Loucy (cell line): Measurements from ENCODE around the gene TMEM204.

Experiments used
- H2AFZ ChIP-seq: fragments of 200-600 bp; sonication (generic); 2 replicates; pipeline ENCODE4 v1.6.0; 2016; ENCODE audit warnings: antibody characterized with exemption, mild to moderate bottlenecking, low read length, moderate library complexity
- H3F3A ChIP-seq: fragments of 200-600 bp; 2 replicates; pipeline ENCODE4 v1.6.0; 2016; ENCODE audit warnings: antibody characterized with exemption, low read depth, mild to moderate bottlenecking
- H3K27me3 ChIP-seq: fragments of 200-600 bp; sonication (generic); 2 replicates; pipeline ENCODE4 v1.6.1; 2014; ENCODE audit warnings: low read length, mild to moderate bottlenecking; ENCODE audit not compliant: insufficient read depth, poor library complexity, severe bottlenecking
- H3K36me3 ChIP-seq: fragments of 200-600 bp; sonication (generic); 2 replicates; pipeline ENCODE4 v1.6.1; 2016; ENCODE audit warnings: low read length; ENCODE audit not compliant: insufficient read depth
- H3K4me1 ChIP-seq: fragments of 200-600 bp; sonication (generic); 2 replicates; pipeline ENCODE4 v1.5.1; 2014; ENCODE audit warnings: low read length, mild to moderate bottlenecking; ENCODE audit not compliant: insufficient read depth, poor library complexity, severe bottlenecking
- H3K4me2 ChIP-seq: fragments of 200-600 bp; sonication (generic); 2 replicates; pipeline ENCODE4 v1.6.0; 2014; ENCODE audit warnings: antibody characterized with exemption, low read length, low read depth, mild to moderate bottlenecking; ENCODE audit not compliant: poor library complexity, severe bottlenecking
- H3K4me3 ChIP-seq: fragments of 200-600 bp; sonication (generic); 2 replicates; pipeline ENCODE4 v1.5.1; 2014; ENCODE audit warnings: low read length, mild to moderate bottlenecking, mixed read lengths; ENCODE audit not compliant: poor library complexity, severe bottlenecking
- H3K79me2 ChIP-seq: fragments of 200-600 bp; sonication (generic); 2 replicates; pipeline ENCODE4 v1.6.1; 2014; ENCODE audit warnings: low read length; ENCODE audit not compliant: insufficient read depth
- H3K9ac ChIP-seq: fragments of 200-600 bp; sonication (generic); 2 replicates; pipeline ENCODE4 v1.6.0; 2014; ENCODE audit warnings: mild to moderate bottlenecking, low read depth, low read length, moderate library complexity; ENCODE audit not compliant: poor library complexity, severe bottlenecking
- H3K9me2 ChIP-seq: fragments of 200-600 bp; sonication (generic); replicated peaks from 2 replicates; pipeline ENCODE4 v1.6.1; 2016; ENCODE audit warnings: low read depth, low read length, mixed read lengths
- H3K9me3 ChIP-seq: fragments of 200-600 bp; sonication (generic); 2 replicates; pipeline ENCODE4 v1.6.1; 2014; ENCODE audit warnings: mild to moderate bottlenecking, antibody characterized with exemption, low read length, low read depth; ENCODE audit not compliant: insufficient read depth
- H4K20me1 ChIP-seq: fragments of 200-600 bp; sonication (generic); 2 replicates; pipeline ENCODE4 v1.6.0; 2014; ENCODE audit warnings: antibody characterized with exemption, low read length, mild to moderate bottlenecking; ENCODE audit not compliant: insufficient read depth, poor library complexity, severe bottlenecking
- CTCF ChIP-seq: fragments of 200-600 bp; sonication (generic); conservative IDR thresholded peaks from 2 replicates; pipeline ENCODE4 v1.5.1; 2014; ENCODE audit warnings: mild to moderate bottlenecking, antibody characterized with exemption, low read length
- EZH2phosphoT487 ChIP-seq: fragments of 200-600 bp; IDR thresholded peaks from 2 replicates; pipeline ENCODE4 v1.6.1; 2018; ENCODE audit warnings: antibody characterized with exemption, mild to moderate bottlenecking, moderate library complexity, borderline replicate concordance

TMEM204 gene

GRCh38 chr16:1548233-1548632, 14.8 kb downstream of the TMEM204 start:
- H3K79me2 ChIP-seq: no peaks in the 10 kb centered on the region
- no peak overlapping the region for H2AFZ ChIP-seq
- no peaks in the 10 kb centered on the region for H3K36me3 ChIP-seq
- H3K4me1 ChIP-seq: peaks cover 16% of the 10 kb centered on the region
- H4K20me1 ChIP-seq: no peaks in the 10 kb centered on the region
- H3K4me3 ChIP-seq: no peak overlapping the region
- no peak overlapping the region for H3K9ac ChIP-seq
- no peaks in the 10 kb centered on the region for H3K9me2 ChIP-seq
- no peak for TF ChIP-seq CTCF
- no peak for TF ChIP-seq EZH2phosphoT487
- H3K4me2 ChIP-seq: no peak overlapping the region
- H3K27me3 ChIP-seq: no peaks in the 10 kb centered on the region
- no peaks in the 10 kb centered on the region for H3K9me3 ChIP-seq
- H3F3A ChIP-seq: no peaks in the 10 kb centered on the region

GRCh38 chr16:1548727-1549126, 15.3 kb downstream of the TMEM204 start:
- no peak overlapping the region for H3K4me2 ChIP-seq
- TF ChIP-seq EZH2phosphoT487 (no peak), CTCF (no peak)

GRCh38 chr16:1550069-1550468, 16.6 kb downstream of the TMEM204 start:
- H3K4me2 ChIP-seq: no peak overlapping the region
- H2AFZ ChIP-seq: no peak overlapping the region
- no peak for TF ChIP-seq EZH2phosphoT487
- no peak for TF ChIP-seq CTCF
- no peaks in the 10 kb centered on the region for H3F3A ChIP-seq
- no peaks in the 10 kb centered on the region for H3K36me3 ChIP-seq
- H3K4me3 ChIP-seq: no peak overlapping the region
- H3K4me1 ChIP-seq: peaks cover 11% of the 10 kb centered on the region
- no peak overlapping the region for H3K9ac ChIP-seq
- no peaks in the 10 kb centered on the region for H3K79me2 ChIP-seq
- H3K27me3 ChIP-seq: no peaks in the 10 kb centered on the region
- H4K20me1 ChIP-seq: no peaks in the 10 kb centered on the region
- H3K9me3 ChIP-seq: no peaks in the 10 kb centered on the region
- no peaks in the 10 kb centered on the region for H3K9me2 ChIP-seq

More at GRCh38 chr16:1548727-1549126, 15.3 kb downstream of the TMEM204 start:
- Histone ChIP-seq H3K9me3 (no peaks in the 10 kb centered on the region), H3K9me2 (no peaks in the 10 kb centered on the region), H3K4me3 (no peak overlapping the region), H3K27me3 (no peaks in the 10 kb centered on the region), H4K20me1 (no peaks in the 10 kb centered on the region), H3F3A (no peaks in the 10 kb centered on the region), H3K36me3 (no peaks in the 10 kb centered on the region), H3K4me1 (peaks cover 15% of the 10 kb centered on the region), H3K79me2 (no peaks in the 10 kb centered on the region), H3K9ac (no peak overlapping the region), H2AFZ (no peak overlapping the region)
